Activated naive CD4-positive, alpha-beta T cell treated with anti-CD3 and anti-CD28 coated beads, Interleukin-2, amount 50 U/mL, for 72 hours (primary cell): ENCODE measurements around the gene SLC9A9. TPM values are rescaled to one million over a fixed set of nuclear protein-coding genes. Genes with fewer than 3 reads are reported as not detected.

Experiments used
- ATAC-seq, 2 donors: fragments of 150-1000 bp; cut with Tn5 transposase; 2 replicates each; pipeline ENCODE4 v1.10.0; 2021; ENCODE audit warnings: mild to moderate bottlenecking in 2 of 2, moderate library complexity in 2 of 2
- DNase-seq, 2 donors: peaks; one replicate each; pipeline ENCODE4 v3.0.0; 2021 to 2022; ENCODE audit warnings: low spot score in 2 of 2
- H3K27ac Mint-ChIP-seq, 2 donors: one replicate each; pipeline ENCODE4 v1.8.0; 2022; ENCODE audit warnings: mild to moderate bottlenecking in 2 of 2, mixed read lengths in 2 of 2
- H3K36me3 Mint-ChIP-seq, 2 donors: one replicate each; pipeline ENCODE4 v1.8.0; 2022; ENCODE audit warnings: mixed read lengths in 2 of 2
- H3K9me3 Mint-ChIP-seq, 2 donors: one replicate each; pipeline ENCODE4 v1.8.0; 2022; ENCODE audit warnings: mixed read lengths in 2 of 2
- total RNA-seq, 2 donors: library from RNA; stranded (reverse); gene quantifications; one replicate each; pipeline ENCODE4 v1.2.3, GENCODE V29; 2022

Gene SLC9A9
- total RNA-seq, 2 donors from 2014 or later: 2.3 to 2.5 TPM

DNA sequence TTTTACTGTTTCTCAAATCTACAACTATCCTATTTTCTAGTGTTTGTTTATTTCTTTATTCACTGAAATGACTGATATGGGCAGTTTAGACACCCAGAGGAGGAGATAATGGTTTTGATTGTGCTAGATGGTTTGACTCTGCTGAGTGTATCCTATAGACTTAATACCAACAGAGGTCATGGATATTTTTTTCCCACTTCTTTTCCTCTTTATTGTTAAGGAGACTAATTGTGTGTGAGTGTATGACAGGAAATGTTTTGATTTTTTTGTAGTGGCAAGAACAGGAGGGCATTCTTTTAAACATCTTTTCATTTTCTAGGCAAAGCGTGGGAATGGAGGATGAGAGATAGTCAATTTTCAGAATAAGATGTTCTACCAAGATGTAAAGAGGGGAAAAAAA, 505.2 kb downstream of the SLC9A9 start:
- no peak for DNase-seq
- peaks cover 0 to 10% of the 10 kb centered on the region in 2 donors for H3K36me3 Mint-ChIP-seq
- ATAC-seq: no peak
- peaks cover 0 to 8% of the 10 kb centered on the region in 2 donors for H3K9me3 Mint-ChIP-seq
- no peak overlapping the region for H3K27ac Mint-ChIP-seq

DNA sequence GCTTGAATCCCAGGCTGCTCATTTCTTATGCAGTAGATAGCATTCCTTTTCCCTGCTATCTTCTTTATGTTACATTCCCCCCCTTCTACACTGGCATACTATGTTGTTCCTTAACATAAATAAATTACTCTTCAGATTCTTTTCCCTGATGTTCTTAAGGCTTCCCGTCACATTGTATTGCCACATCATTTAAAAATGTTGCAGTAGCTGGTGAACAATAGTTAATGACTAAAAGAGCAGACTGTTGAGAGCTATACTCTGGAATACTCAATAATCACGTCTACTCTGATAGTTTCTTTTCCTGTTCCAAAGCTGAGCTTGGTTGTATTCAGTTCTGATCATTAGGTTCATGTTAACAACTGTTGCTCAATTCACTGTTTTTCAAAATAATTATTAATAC, 508.8 kb downstream of the SLC9A9 start:
- Mint-ChIP-seq H3K36me3 (no peaks in the 10 kb centered on the region), H3K27ac (no peak overlapping the region), H3K9me3 (no peaks in the 10 kb centered on the region)
- no peak for DNase-seq
- no peak for ATAC-seq

DNA sequence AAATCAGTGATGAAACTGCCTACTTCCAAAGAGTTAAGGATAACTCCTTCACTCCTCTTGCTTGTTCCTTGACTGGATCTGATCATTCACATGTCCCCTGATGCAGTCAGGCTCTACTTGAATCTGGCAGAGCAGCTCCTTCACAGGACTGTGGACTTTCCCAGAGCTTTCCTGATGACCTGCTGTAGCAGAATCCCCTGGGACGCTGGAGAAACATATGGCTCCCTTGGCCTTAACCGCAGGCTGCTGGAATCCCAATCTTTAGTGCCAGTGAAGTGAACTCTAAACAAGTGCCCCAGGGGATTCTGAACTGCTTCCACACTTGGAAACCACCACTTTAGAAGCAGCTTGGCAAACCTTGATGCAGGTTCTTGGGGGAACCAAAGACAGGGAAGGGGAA, 510.9 kb downstream of the SLC9A9 start:
- ATAC-seq (no peak), DNase-seq (no peak)
- Mint-ChIP-seq H3K27ac (no peak overlapping the region), H3K9me3 (no peaks in the 10 kb centered on the region), H3K36me3 (no peaks in the 10 kb centered on the region)

DNA sequence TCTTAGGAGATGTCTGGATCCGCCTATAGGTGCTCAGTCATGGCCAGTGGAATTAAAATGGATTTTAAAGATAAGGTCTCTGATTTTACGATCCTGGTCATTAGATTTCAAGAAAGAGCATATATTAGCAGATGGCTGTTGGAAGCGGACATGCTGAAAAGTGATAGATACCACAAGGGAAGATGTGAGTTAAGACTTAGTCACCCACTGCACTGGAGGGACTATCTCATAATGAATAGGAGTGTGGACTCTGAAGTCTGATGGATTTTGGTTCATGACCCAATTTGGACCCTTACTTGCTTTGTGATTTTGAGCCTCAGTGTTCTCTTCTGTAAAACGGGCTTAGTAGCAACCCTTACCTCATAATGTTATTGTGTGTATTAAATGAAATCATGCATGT, 514.0 kb downstream of the SLC9A9 start:
- Mint-ChIP-seq H3K27ac (no peak overlapping the region), H3K36me3 (no peaks in the 10 kb centered on the region)
- no peak for ATAC-seq

DNA sequence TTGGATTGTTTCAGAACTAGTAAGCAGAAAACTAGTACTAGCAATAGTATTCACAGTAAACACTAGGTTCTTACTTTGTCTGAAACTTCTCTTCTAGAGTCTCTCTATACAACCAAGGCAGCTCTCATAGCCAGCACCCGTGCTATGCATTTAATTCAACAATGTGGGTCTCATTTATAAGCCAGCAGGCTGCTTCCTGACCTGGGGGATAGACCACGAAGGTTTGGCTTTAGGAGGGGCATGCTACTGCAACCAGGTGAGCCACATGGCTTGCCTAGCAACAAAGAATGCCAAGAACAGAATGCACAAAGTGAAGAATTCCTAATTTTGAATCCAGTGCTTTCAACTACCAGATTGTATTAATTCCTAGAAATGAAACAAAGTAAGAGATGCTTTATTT, 514.9 kb downstream of the SLC9A9 start:
- DNase-seq (no peak), ATAC-seq (no peak)
- Mint-ChIP-seq H3K36me3 (no peaks in the 10 kb centered on the region), H3K27ac (no peak overlapping the region), H3K9me3 (no peaks in the 10 kb centered on the region)

More for the DNA sequence above, 514.0 kb downstream of the SLC9A9 start:
- no peaks in the 10 kb centered on the region for H3K9me3 Mint-ChIP-seq
- DNase-seq: no peak

DNA sequence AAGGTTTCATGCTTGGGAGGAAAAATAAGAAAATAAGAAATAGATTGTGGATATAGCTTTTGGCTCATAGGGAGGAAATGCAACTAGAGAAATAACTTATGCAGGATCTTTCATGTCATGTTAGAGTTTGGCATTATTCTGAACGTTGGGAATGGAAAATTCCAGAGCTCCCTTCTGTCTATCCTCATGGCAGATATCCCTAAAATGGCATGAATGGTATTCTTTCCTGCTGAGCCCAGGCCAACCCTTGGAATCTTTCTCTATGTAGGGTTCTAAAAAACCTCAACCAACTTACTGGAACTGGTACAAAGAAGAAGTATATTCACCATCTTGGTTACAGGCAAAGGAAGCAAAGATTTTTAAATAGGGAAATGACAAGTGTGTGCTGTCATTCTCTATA, 516.2 kb downstream of the SLC9A9 start:
- no peaks in the 10 kb centered on the region for H3K9me3 Mint-ChIP-seq
- no peak overlapping the region for H3K27ac Mint-ChIP-seq
- no peak for DNase-seq
- no peaks in the 10 kb centered on the region for H3K36me3 Mint-ChIP-seq
- no peak for ATAC-seq

DNA sequence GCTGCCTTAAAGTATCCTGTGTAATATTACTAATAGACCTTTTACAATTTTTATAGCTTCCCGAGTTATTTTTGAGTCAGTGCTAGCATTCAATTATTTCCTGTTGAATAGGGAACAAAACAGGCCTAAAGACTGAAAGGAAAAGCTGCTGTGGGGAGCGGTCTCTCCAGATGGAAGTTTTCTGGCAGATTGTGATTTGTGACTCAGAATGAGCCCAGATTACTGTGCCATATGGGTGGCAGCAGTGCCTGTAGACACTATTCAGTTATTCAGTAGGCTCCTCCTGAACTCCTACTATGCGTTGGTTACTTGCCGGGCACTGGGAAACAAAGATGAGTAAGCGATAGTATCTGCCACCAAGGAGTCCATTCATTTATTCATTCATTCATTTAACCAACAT, 516.9 kb downstream of the SLC9A9 start:
- Mint-ChIP-seq H3K27ac (no peak overlapping the region), H3K36me3 (no peaks in the 10 kb centered on the region), H3K9me3 (no peaks in the 10 kb centered on the region)
- no peak for DNase-seq
- no peak for ATAC-seq

DNA sequence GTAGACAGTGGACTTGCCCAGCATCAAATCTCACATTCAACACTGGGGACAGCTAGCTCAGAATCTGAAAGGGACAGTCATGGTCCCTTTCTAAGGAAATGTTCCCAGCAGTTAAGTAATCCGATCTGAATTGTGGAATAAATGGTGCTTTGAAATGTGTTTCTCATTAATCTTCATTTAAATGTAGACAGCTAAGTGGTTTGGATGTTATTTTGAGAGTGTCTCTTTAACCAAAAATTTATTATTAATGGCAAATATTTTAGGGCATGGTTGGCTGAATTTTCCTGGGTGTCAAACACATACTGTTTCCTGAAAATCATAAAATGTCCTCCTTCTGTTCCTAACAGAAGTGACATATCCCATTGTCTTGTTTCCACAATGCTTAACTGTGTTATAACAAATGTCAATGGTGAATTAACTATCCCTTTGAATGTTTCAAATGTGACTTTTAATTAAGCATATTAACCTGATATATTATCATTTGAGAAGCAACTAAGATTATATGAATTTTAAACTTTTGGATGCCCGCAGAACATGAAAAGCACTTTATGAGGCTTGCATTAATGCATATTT, 517.9 kb downstream of the SLC9A9 start:
- DNase-seq: no peak
- no peak overlapping the region for H3K27ac Mint-ChIP-seq
- ATAC-seq: no peak
- no peaks in the 10 kb centered on the region for H3K36me3 Mint-ChIP-seq
- no peaks in the 10 kb centered on the region for H3K9me3 Mint-ChIP-seq

DNA sequence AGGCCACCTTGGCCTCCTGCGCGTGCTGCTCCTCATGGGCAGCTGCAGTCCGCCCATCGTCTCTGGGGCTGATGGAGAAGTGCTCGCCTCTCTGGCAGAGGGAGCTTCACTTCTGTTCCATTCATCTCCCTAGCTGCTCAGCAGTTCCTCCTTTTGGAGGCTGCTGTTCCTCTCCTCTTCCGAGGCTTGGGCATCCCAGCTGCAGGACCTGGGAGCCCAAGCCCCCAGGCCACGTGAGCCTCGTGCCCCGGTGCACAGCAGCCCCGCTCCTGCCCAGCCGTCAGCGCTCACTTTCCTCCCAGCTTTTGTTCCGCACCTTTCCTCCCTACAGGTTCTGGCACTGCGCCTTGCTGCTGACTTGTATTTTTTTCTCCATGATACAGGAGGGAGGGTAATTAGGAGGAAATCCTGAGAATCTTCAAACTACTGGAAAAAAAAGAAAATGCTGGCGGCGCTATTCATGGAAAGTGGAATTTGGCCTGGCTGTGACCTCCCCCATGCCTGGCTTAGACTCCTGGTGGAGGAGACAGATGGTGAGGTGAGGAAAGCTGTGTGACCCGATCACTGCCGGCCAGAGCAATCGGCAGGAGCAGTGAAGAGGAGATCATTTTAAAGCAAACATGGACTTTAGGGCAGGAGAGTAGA, 518.6 kb downstream of the SLC9A9 start:
- no peak for DNase-seq
- H3K27ac Mint-ChIP-seq: peak overlapping the region in 1 of 2 donors; percentile 52
- H3K9me3 Mint-ChIP-seq: no peaks in the 10 kb centered on the region
- no peak for ATAC-seq
- no peaks in the 10 kb centered on the region for H3K36me3 Mint-ChIP-seq

DNA sequence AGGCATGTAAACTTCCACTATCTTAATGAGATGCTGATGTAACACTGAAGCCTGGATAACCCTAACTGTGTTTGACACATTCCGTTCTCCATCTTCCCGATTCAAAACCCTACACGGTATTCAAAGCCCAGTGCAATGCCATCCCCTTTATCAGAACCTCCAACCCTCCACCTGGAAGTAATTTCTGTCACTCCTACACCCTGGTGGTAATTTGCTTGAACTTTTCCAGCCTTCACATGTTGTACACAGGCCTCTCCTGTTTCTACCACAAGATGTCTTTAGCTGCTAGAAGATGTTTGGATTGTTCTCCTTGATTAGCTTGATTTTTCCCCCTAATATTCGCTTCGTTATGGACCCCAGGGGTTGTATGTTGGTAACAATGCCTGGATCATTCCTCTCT, 519.8 kb downstream of the SLC9A9 start:
- Mint-ChIP-seq H3K36me3 (no peaks in the 10 kb centered on the region), H3K9me3 (no peaks in the 10 kb centered on the region), H3K27ac (no peak overlapping the region)
- ATAC-seq: no peak
- DNase-seq: no peak

DNA sequence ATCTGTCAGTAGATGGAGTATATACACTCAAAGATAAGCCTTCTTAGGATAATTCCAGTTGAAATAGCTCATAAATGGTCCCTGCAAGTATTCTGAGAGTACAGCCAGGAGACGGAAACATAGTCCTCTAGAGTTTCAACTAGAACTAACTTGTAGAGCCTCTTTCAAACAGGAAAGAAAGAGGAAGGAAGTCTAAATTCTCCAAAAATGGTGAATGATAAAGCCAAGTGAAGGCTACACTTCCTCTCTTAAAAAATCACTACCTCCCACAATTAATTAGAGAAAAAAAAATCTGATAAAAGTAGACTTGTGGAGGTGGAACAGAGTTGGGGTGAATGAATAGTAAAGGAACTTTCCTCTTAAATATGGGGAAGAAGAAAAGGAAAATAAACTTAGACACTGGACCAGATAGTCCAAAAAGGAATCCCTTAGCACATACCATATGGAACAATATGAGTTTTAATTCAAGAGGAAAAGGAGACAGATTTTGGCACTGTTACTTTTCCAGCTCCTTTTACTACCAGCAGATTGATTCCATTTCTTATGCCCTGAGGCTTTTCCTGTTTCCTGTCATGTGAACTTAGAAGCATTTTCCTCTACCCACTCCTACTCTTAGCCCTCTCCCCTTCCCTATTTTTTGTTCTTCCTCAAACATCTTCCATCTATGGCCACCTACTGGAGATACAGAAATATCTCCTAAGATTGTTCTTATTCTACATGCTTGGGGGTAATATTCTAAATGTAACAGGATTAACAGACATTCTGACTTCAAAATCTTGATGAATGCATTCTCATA, 521.1 kb downstream of the SLC9A9 start:
- no peak overlapping the region for H3K27ac Mint-ChIP-seq
- no peak for DNase-seq
- H3K9me3 Mint-ChIP-seq: no peaks in the 10 kb centered on the region
- ATAC-seq: no peak
- no peaks in the 10 kb centered on the region for H3K36me3 Mint-ChIP-seq

DNA sequence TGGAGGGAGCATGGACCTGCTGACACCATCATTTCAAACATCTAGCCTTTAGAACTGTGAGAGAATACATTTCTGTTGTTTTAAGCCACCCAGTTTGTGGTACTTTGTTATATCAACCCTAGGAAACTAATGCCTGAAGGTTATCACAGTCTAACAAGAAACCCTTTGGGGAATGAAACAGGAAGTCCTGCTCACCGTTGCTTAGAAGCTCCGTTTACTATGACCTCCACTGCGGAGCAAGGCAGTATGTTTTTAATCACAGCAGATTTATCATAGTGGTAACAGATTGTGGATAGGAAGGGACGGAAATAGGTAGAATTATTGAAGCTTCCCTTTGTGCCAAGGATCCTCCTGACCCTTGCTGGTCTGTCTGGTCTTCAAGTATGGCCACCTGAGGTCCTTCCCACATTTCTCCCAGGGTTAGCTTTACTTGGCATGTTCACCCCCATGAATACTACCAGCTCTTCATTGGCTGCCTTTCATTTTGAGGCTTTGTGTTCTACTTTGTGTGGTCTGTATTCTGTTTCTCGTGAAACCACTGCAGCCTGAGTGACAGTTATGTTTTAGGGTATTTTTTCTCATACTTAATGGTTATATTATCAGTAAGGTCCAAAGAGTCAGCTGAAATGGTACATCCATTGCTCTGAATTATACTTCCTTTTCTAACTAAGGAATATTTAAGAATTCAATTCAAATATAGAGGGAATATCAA, 527.1 kb downstream of the SLC9A9 start:
- Mint-ChIP-seq H3K9me3 (no peaks in the 10 kb centered on the region), H3K36me3 (no peaks in the 10 kb centered on the region), H3K27ac (no peak overlapping the region)
- ATAC-seq: no peak
- no peak for DNase-seq

DNA sequence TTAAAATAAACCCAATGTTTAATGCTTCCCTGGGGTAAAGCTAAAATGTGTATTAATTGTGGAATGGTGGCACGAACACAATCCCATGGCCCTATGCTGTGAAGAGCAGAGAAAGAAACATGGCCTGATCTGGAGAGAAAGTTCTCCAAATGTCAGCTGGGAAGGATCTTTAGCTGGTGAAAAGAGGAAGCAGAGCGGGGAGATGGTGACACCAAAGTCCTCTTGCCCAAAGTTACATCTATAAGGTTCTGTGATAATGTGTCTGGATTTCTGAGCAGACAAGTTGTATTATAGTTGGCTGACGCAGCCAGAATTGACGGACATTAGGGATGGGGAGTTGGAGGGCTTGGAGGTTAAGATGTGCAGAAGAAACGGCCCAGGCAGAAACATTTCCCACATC, 532.5 kb downstream of the SLC9A9 start:
- H3K9me3 Mint-ChIP-seq: peaks cover 0 to 3% of the 10 kb centered on the region in 2 donors
- H3K36me3 Mint-ChIP-seq: no peaks in the 10 kb centered on the region
- DNase-seq: no peak
- no peak for ATAC-seq
- no peak overlapping the region for H3K27ac Mint-ChIP-seq

DNA sequence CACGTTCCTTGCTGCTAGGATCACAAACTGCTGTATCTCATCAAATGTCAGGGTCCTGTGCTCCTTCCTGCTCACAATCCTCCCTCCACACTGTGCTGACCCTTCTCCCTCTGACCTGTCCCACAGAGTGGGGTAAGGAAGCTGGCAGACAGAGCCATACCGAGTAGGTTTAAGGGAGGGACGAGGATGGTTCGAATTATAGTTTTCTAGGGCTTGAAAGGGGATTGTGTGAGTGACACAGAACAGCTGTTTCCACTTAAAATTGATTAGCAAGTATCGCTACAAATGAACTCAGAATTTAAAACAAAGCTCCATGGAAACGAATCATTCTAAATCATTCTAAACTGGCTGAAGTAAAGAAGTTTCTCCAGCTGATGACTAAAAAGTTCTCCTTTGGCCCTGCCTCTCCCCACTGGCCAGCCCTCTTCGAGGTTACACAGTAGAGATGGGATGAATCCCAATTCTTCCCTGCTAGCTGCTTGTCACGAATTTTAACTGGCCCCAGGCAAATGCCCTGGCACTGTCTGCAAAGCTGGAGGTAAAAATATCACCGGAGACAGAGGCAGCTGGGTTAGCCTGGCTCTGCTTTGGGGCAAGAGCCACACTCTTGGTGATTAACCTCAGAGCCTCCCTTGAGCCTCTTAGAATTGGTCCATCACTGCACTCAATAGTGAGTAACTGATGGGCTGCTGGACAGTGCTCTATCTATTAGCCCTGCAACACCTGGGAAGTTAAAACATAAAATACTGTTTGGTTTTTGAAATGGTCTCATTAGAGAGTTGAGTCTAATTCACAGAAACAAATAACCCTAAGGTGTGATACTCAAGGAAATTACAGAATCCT, 533.8 kb downstream of the SLC9A9 start:
- peaks cover 0 to 3% of the 10 kb centered on the region in 2 donors for H3K9me3 Mint-ChIP-seq
- no peak overlapping the region for H3K27ac Mint-ChIP-seq
- ATAC-seq (no peak), DNase-seq (no peak)
- no peaks in the 10 kb centered on the region for H3K36me3 Mint-ChIP-seq

DNA sequence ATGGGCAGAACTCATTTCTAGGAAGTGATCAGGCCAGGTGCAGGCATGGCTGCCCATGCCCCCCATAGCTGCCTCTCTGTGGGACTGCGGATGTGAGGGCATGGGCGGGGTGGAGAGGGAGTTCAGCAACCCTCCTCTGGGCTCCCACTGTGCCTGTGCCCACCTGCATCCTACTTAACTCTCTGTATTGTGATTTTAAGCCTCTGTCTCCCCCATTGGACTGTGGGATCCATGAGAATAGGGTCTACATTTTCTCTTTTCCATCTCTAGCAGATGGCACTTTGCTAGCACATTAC, 534.4 kb downstream of the SLC9A9 start:
- H3K9me3 Mint-ChIP-seq: peaks cover 0 to 5% of the 10 kb centered on the region in 2 donors
- H3K36me3 Mint-ChIP-seq: no peaks in the 10 kb centered on the region
- DNase-seq: no peak
- H3K27ac Mint-ChIP-seq: no peak overlapping the region
- ATAC-seq: no peak

DNA sequence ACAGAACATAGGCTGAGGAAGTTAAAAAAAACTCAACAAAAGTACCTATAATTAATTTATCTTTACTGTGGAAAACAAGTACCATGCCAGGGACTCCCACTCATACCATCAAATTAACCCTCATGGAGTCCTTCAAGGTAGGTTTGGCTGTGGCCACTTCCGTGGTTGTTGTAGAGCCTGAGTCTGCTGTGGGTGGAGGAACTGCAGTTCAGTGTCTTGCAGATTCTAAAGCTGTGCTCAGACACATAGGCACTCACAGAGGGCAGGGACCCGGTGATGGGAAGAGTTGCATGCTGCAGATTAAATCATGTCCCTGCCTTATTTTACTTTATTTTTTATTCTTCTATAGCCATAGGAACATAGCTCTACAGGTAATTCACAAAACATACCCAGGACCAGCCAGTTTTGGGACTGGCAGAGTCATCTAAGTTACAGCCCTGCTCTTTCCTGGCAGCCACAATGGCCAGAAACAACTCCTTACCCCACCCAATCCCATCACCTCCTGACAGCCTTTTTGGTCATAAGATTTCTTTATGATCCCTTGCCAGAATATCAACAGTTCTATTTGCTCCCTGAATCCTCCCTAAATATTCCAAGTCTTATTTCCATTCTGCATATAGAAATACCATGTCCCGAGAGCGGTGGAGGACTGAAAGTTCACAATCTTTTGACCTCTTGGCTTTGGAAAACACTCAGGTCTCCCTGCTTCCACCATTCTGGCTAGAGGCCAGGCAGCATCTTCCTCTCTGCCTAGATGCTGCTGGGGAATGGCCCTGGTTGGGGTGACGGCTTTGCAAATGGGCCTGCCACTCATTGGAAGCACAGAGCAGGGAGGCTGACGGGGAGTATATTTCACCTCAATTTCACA, 535.0 kb downstream of the SLC9A9 start:
- H3K27ac Mint-ChIP-seq: no peak overlapping the region
- ATAC-seq (no peak), DNase-seq (no peak)
- peaks cover 0 to 7% of the 10 kb centered on the region in 2 donors for H3K9me3 Mint-ChIP-seq
- no peaks in the 10 kb centered on the region for H3K36me3 Mint-ChIP-seq
